ENCODE measurements around the gene SPEM1. TPM values are rescaled to one million over a fixed set of nuclear protein-coding genes. Genes with fewer than 3 reads are reported as not detected.

Gene SPEM1
- total RNA-seq, 1 donor from 2014 or later: not detected

DNA sequence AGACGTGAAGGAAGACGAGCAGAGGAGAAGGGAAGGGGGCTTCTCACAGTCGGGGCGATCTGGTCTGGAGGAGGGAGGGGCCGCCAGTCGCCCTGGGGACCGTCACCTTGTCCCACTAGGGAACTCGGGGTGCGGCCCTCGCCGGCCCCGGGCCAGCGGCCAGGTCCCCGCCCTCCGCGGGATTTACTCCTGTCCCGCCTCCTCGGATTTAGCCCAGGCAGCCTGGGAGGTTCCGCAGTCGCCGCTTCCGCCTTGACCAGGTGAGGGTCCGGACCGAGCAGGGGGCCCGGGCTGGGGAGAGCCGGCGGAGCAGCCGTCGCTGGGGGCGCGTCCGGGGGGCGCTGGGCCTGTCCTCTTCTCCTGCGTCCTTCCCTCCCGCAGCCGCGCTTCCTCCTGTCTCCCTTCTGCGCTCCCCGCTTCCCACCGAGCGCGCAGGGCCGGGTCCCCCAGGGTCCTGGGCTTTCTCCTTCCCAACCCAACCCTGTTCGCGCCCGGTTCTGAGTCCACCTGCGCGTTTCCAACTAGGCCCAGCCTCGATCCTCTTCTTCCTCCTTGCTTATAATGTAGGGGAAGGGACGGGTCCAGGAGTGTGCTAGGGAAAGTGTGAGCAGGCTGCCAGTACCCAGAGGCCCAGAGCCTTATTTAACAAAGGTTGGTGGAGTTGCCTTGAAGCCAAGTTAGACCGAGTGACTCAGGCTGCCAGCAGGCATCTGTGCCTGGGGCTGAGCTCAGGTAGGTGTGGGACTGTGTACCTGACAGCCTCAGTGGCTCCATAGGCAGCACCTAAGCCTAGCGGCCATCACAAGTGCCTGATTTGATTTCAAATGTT is 39.1 kb upstream of the SPEM1 start, which contains the start of gene TNK1:
TSS of gene TNK1 (plus strand) at position 235 of the 829 bp plus-strand sequence. CDS start 1,838 bp downstream, outside the sequence.
- peaks cover 35% of the 10 kb centered on the region for H3K4me1 ChIP-seq
- intact Hi-C loops (cut with micrococcal nuclease): no loop called here
- no peaks in the 10 kb centered on the region for H3K36me3 ChIP-seq
- DNase-seq: peak; percentile 48
- H3K27ac ChIP-seq (replicated peaks): peak within 1 kb of the TSS; percentile 65
- TF ChIP-seq CTCF (IDR thresholded peaks at IDR 0.05; ENCODE audit: borderline replicate concordance): no peak
- peak within 1 kb of the TSS; percentile 63 for H3K4me3 ChIP-seq
- no peaks in the 10 kb centered on the region for H3K9me3 ChIP-seq (replicated peaks)
- peaks cover 20% of the 10 kb centered on the region for H3K27me3 ChIP-seq (ENCODE audit: low read depth)

DNA sequence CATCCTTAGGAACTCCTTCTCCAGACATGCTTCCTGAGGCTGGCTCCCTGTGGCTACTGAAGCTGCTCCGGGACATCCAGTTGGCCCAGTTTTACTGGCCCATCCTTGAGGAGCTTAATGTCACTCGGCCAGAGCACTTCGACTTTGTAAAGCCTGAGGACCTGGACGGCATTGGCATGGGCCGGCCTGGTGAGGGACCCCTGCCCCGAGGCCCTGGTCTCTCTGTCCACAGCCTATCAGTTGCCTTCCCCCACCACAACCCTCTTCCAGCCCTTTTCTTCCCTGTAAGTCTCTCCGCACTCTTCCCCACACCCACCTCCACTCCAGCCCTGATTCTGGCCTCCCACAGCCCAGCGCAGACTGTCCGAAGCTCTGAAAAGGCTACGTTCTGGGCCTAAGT is 37.2 kb upstream of the SPEM1 start:
- H3K27me3 ChIP-seq (ENCODE audit: low read depth): peaks cover 20% of the 10 kb centered on the region
- H3K4me3 ChIP-seq: no peak overlapping the region
- no peaks in the 10 kb centered on the region for H3K9me3 ChIP-seq (replicated peaks)
- no peak for DNase-seq
- intact Hi-C loops (cut with micrococcal nuclease): no loop called here
- H3K27ac ChIP-seq (replicated peaks): no peak overlapping the region
- peaks cover 35% of the 10 kb centered on the region for H3K4me1 ChIP-seq
- no peaks in the 10 kb centered on the region for H3K36me3 ChIP-seq
- TF ChIP-seq CTCF (IDR thresholded peaks at IDR 0.05; ENCODE audit: borderline replicate concordance): no peak

GRCh38 chr17:7383371-7383741 is 36.8 kb upstream of the SPEM1 start:
- peaks cover 35% of the 10 kb centered on the region for H3K4me1 ChIP-seq
- H3K4me3 ChIP-seq: peak overlapping the region; percentile 64
- H3K9me3 ChIP-seq (replicated peaks): no peaks in the 10 kb centered on the region
- intact Hi-C loops (cut with micrococcal nuclease): no loop called here
- peaks cover 20% of the 10 kb centered on the region for H3K27me3 ChIP-seq (ENCODE audit: low read depth)
- peaks cover 4% of the 10 kb centered on the region for H3K36me3 ChIP-seq
- DNase-seq: no peak
- TF ChIP-seq CTCF (IDR thresholded peaks at IDR 0.05; ENCODE audit: borderline replicate concordance): no peak
- H3K27ac ChIP-seq (replicated peaks): no peak overlapping the region

DNA sequence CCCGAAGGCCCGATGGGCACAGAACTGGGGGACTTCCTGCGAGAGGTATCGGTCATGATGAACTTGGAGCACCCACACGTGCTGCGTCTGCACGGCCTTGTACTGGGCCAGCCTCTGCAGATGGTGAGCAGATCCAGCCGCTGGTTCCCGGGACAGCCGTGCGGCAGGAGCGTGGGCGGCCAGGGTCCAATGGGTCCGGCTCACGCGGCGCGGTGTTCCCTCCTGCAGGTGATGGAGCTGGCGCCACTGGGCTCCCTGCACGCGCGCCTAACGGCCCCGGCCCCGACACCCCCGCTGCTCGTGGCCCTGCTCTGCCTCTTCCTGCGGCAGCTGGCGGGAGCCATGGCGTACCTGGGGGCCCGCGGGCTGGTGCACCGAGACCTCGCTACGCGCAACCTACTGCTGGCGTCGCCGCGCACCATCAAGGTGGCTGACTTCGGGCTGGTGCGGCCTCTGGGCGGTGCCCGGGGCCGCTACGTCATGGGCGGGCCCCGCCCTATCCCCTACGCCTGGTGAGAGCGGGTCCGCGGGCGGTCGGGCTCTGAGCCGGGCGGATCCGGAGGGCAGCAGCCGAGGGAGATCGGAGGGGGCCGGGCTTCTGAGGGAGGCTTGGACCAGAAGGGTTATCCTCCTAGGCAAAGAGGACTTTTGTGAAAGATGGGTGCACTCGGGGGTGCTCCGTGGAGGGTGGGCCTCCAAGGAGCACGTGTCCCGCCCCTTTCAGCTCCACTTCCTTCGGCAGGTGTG is 36.2 kb upstream of the SPEM1 start:
- peak overlapping the region; percentile 64 for H3K4me3 ChIP-seq

More for the DNA sequence above, 36.2 kb upstream of the SPEM1 start:
- H3K36me3 ChIP-seq: peaks cover 10% of the 10 kb centered on the region
- peaks cover 35% of the 10 kb centered on the region for H3K4me1 ChIP-seq
- no peak overlapping the region for H3K27ac ChIP-seq (replicated peaks)
- peaks cover 20% of the 10 kb centered on the region for H3K27me3 ChIP-seq (ENCODE audit: low read depth)
- no peaks in the 10 kb centered on the region for H3K9me3 ChIP-seq (replicated peaks)
- no peak for TF ChIP-seq CTCF (IDR thresholded peaks at IDR 0.05; ENCODE audit: borderline replicate concordance)
- intact Hi-C loops (cut with micrococcal nuclease): no loop called here
- peak; percentile 32 for DNase-seq
